AG09319 (cell line): ENCODE measurements around the gene MED4.

Source experiments
- DNase-seq: peaks from one replicate; pipeline ENCODE4 v3.0.0-alpha.2; 2010; ENCODE audit warnings: low read depth; ENCODE audit errors: extremely low read depth
- CTCF ChIP-seq: IDR thresholded peaks from 2 replicates; pipeline ENCODE4 v1.5.1; 2011; ENCODE audit warnings: low read depth, mild to moderate bottlenecking, inconsistent platforms, low read length, moderate library complexity

The MED4 gene

GRCh38 chr13:48055712-48056111 is 39.2 kb downstream of the MED4 start:
- no peak for DNase-seq
- no peak for TF ChIP-seq CTCF

- DNase-seq, result no peak
- TF ChIP-seq CTCF, result no peak
Observed at GRCh38 chr13:48054601-48055000, 40.3 kb downstream of the MED4 start.

GRCh38 chr13:48050550-48050949 is 44.4 kb downstream of the MED4 start:
- no peak for DNase-seq

GRCh38 chr13:48043789-48044503 is 51.0 kb downstream of the MED4 start:
- no peak for TF ChIP-seq CTCF
- DNase-seq, result no peak

More at GRCh38 chr13:48050550-48050949, 44.4 kb downstream of the MED4 start:
- no peak for TF ChIP-seq CTCF

GRCh38 chr13:48042894-48043293 is 52.0 kb downstream of the MED4 start:
- no peak for TF ChIP-seq CTCF
- no peak for DNase-seq

- TF ChIP-seq CTCF, result no peak
- DNase-seq, result no peak
Observed at GRCh38 chr13:48040896-48041295, 54.0 kb downstream of the MED4 start.

- DNase-seq, result no peak
- TF ChIP-seq CTCF, result no peak
Observed at GRCh38 chr13:48040049-48040448, 54.9 kb downstream of the MED4 start.
